Urothelium cell line (cell line): ENCODE results near the gene GTF2H2.
"Not testable (repeated sequence)": the region's sequence is repeated elsewhere in the genome, so short reads cannot be mapped to it uniquely, and the experiment has no call there.

Experiments
- DNase-seq: peaks from one replicate; pipeline ENCODE4 v3.0.0; 2011; ENCODE audit warnings: low spot score, mixed read lengths
- FAIRE-seq: peaks from 2 replicates; lab custom pipeline; 2011; peaks lifted over from hg19 to GRCh38; lab: Jason Lieb, UNC

The GTF2H2 gene

GRCh38 chr5:71014176-71014575, 53.3 kb downstream of the GTF2H2 start:
- FAIRE-seq (no peak), DNase-seq (no peak)

GRCh38 chr5:71013575-71013974, 53.9 kb downstream of the GTF2H2 start:
- FAIRE-seq (no peak), DNase-seq (no peak)

- no peak for DNase-seq
- no peak for FAIRE-seq
Observed at GRCh38 chr5:71011194-71011792, 56.2 kb downstream of the GTF2H2 start.

DNA sequence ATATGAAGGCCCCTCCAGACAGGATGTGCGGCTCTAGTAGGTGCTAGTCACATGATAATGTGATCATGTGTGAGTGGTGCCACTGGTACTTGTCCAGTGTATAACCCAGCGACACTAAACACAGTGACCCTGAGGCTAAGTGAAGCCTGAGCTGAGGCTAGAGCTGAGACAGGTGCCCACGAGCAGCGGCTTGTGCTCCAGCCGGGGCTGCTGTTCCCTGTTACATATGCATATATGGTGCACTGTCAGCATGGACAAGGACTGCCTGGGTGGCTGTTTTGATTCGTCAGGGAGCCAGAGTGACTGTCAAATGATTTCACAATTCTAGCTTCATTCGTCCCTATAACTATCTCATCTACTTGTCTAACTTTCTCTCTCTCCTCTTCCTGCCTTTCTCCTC, 60.5 kb downstream of the GTF2H2 start:
- FAIRE-seq, DNase-seq: not testable (repeated sequence)
